HFF-Myc (cell line): ENCODE results near the gene RNF157.
"Not testable (repeated sequence)": the region's sequence is repeated elsewhere in the genome, so short reads cannot be mapped to it uniquely, and the experiment has no call there.

Experiments used
- DNase-seq: peaks from one replicate; pipeline ENCODE4 v3.0.0-alpha.2; 2011; ENCODE audit warnings: low read depth; ENCODE audit errors: extremely low read depth
- H3K4me3 ChIP-seq: replicated peaks from 2 replicates; pipeline ENCODE4 v1.5.1; 2011; ENCODE audit warnings: low read depth, mild to moderate bottlenecking, control low read depth, low read length
- TF ChIP-seq, protein P1 (sequence below): IDR thresholded peaks from 2 replicates; pipeline ENCODE4 v1.5.1; 2012; ENCODE audit warnings: mild to moderate bottlenecking, low read depth, low read length, control low read depth; ENCODE audit errors: missing control alignments

The RNF157 gene

DNA sequence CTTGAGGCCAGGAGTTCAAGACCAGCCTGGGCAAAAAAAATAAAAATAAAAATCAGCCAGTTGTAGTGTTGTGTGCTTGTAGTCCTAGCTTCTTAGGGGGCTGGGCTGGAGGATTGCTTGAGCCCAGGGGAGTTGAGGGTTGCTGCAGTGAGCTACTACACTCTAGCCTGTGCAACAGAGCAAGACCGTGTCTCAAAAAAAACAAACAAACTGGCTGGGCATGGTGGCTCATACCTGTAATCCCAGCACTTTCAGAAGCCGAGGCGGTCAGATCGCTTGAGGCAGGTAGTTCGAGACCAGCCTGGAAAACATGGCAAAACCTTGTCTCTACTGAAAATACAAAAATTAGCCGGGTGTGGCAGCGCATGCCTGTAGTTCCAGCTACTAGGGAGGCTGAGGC lies 19.9 kb upstream of the RNF157 start:
- DNase-seq, result no peak
- H3K4me3 ChIP-seq, result no peak overlapping the region
- TF ChIP-seq, protein P1, sequence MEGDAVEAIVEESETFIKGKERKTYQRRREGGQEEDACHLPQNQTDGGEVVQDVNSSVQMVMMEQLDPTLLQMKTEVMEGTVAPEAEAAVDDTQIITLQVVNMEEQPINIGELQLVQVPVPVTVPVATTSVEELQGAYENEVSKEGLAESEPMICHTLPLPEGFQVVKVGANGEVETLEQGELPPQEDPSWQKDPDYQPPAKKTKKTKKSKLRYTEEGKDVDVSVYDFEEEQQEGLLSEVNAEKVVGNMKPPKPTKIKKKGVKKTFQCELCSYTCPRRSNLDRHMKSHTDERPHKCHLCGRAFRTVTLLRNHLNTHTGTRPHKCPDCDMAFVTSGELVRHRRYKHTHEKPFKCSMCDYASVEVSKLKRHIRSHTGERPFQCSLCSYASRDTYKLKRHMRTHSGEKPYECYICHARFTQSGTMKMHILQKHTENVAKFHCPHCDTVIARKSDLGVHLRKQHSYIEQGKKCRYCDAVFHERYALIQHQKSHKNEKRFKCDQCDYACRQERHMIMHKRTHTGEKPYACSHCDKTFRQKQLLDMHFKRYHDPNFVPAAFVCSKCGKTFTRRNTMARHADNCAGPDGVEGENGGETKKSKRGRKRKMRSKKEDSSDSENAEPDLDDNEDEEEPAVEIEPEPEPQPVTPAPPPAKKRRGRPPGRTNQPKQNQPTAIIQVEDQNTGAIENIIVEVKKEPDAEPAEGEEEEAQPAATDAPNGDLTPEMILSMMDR, result no peak

DNA sequence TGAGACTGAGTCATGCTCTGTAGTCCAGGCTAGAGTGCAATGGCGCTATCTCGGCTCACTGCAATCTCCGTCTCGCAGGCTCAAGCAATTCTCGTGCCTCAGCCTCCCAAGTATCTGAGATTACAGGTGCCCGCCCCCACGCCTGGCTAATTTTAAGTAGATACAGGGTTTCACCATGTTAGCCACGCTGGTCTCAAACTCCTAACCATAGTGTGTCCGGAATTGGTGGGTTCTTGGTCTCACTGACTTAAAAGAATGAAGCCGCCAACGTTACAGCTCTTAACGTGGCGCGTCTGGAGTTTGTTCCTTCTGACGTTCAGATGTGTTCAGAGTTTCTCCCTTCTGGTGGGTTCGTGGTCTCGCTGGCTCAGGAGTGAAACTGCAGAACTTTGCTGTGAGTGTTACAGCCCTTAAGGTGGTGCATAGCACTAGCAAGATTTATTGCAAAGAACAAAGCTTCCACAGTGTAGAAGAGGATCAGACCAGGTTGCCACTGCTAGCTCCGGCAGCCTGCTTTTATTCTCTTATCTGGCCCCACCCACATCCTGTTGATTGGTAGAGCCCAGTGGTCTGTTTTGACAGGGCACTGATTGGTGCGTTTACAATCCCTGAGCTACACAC lies 16.2 kb upstream of the RNF157 start:
- H3K4me3 ChIP-seq, DNase-seq: not testable (repeated sequence)

DNA sequence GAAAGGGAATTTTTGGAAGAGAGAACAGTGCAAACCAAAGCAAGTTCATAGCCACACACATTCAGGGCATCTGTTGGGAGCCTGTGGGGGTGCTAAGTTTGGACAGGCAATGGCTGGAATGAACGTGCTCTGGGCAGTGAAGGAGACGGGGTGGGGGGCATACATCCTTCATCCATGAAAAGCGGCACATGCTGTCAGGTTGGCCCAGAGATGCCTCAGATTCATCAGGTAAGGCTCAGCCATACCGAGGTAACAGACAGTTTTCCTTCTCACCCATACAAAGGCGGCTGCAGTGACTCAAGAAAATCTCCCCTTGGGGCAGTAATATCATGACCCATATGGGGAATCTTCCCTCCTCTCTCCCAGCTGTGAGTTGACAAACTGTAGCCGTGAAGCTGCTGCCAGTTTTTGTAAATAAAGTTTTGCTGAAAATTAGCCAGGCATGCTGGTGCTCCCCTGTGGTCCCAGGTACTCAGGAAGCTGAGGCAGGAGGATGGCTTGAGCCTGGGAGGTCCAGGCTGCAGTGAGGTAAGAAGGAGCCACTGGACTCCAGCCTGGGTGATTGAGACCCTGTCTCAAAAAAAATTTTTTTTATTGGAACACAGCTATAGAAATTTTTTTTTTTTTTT lies 15.6 kb upstream of the RNF157 start:
- DNase-seq, result no peak
- no peak overlapping the region for H3K4me3 ChIP-seq
- TF ChIP-seq, protein P1, result no peak

DNA sequence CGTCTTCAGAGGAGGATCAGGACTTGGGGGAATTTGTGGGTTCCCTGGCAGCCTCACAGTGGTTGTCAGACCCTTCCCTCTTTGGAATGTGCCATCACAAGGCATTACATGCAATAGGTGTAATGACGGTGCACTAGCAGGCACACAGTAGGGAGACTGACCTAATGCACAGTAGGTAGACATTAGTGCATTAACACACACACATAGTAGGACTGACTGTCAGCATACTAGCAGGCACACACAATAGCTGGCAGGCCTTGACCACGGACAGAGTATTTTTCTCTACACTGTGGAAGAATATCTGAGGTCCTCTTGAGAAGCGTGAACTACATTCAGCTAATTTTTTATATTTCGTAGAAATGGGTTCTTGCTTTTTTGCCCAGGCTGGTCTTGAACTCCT lies 14.0 kb upstream of the RNF157 start:
- no peak overlapping the region for H3K4me3 ChIP-seq
- TF ChIP-seq, protein P1, result no peak
- no peak for DNase-seq

DNA sequence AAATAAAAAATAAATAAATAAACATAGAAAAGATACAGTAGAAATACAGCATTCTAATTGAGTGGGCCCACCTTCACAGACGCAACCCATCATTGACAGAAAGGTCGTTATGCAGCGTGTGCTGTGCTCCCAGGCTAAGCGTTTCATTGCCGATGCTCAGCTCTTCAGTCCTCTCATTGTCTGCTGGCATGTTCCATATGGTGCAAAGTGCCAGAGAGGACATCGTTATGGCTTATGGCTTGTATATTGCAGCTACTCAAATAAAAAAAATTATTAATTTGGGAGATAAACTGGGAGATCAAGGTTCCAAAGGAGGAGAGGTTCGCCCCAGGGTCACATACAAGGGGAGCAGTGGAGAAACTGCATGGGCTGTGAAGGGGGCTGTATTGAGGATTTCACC lies 13.5 kb upstream of the RNF157 start:
- TF ChIP-seq, protein P1, result no peak
- no peak for DNase-seq
- no peak overlapping the region for H3K4me3 ChIP-seq

DNA sequence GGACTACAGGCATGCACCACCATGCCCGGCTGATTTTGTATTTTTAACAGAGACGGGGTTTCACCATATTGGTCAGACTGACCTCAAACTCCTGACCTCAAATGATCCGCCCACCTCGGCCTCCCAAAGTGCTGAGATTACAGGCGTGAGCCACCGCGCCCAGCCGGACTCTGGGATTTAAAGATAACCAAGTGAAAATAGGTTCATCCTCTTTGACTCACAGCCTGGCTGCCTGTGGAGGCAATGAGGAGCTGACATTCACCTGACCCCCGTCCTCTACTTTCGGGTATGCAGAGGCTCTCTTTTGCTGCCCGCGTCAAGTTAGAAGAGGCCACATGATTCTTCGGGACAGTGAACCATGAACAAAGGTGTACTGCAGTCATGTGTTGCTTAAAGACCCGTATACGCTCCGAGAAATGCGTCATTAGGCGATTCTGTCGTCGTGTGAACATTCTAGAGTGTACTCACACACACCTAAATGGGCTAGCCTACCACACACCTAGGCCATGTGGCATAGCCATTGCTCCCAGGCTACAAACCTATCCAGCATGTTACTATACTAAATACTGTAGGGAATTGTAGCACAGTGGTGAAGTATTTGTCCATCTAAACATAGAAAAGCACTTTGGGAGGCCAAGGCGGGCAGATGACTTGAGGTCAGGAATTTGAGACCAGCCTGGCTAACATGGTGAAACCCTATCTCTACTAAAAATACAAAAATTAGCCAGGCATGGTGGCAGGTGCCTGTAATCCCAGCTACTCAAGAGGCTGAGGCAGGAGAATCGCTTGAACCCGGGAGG lies 12.9 kb upstream of the RNF157 start:
- not testable (repeated sequence) for H3K4me3 ChIP-seq, DNase-seq

DNA sequence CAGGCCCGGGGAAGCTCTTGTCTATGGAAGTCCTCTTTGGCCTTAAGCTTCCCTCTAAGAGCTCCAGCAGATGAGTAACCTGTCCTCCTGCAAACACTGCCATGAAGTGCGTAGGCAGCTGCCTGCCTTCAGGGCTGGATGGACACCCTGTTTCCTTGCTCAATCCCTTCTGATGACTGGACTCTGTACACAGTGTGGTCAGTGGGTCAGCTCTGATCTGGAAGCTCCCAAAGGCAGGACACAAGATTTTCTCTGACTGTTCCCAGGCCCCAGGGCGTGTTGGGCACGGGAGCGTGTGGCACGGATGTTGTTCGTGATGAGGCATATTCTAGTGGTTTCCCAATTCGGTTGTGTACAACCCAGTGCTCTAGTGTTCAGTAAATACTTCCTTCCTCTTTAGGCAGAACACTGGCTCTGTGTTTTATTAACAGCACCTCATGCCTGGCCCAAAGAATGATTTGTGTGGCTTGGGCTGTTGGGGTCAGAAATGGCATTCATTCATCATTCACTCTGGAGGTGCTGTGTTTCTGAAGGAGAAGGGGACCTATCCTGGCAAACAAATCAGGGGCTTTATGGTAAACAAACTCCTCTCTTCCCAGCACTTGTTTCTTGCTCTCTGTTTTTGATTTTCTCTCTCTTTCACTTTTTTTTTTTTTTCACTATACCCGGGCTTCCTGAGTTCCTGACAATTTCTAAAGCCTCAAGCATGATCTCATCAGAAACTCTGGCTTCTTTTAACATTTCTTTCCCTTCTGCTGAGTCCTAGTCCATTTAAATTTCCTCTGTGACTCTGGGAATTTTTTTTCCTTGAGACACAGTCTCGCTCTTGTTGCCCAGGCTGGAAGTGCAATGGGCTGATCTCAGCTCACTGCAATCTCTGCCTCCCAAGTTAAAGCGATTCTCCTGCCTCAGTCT lies 12.0 kb upstream of the RNF157 start:
- DNase-seq, result no peak
- no peak overlapping the region for H3K4me3 ChIP-seq
- TF ChIP-seq, protein P1, result no peak
